ENCODE data around the gene TXNDC2. TPM values are rescaled to one million over a fixed set of nuclear protein-coding genes. Genes with fewer than 3 reads are reported as not detected.

TXNDC2 gene
- total RNA-seq, 3 donors from 2014 or later (not counting 1 experiment from before 2014, with no cell fraction given) = not detected

- H3K27ac Mint-ChIP-seq = peak overlapping the region; percentile 91
- under 1% methylated on average over 77 of the region's 77 CpGs for WGBS (ENCODE audit: insufficient coverage)
- peaks cover 2% of the 10 kb centered on the region for H3K9me3 ChIP-seq (ENCODE audit: control insufficient read depth, insufficient read depth, low read length)
- H3K4me1 ChIP-seq (ENCODE audit: control insufficient read depth, insufficient read depth, low read length) = peaks cover 13% of the 10 kb centered on the region
- peak overlapping the region; percentile 90 for H3K4me3 Mint-ChIP-seq
- no peaks in the 10 kb centered on the region for H3K36me3 Mint-ChIP-seq
- H3K27me3 Mint-ChIP-seq (ENCODE audit: low read depth in 2 of 2) = peaks cover under 1 to 10% of the 10 kb centered on the region in 2 donors
- no peaks in the 10 kb centered on the region for H3K36me3 ChIP-seq (ENCODE audit: control insufficient read depth, insufficient read depth, low read length)
- no peak for TF ChIP-seq CTCF (IDR thresholded peaks at IDR 0.05)
- peaks cover 26 to 27% of the 10 kb centered on the region in 2 donors for H3K4me1 Mint-ChIP-seq
- H3K4me3 ChIP-seq (ENCODE audit: low read length) = peak overlapping the region; percentile 88
- H3K9me3 Mint-ChIP-seq = no peaks in the 10 kb centered on the region
- no peaks in the 10 kb centered on the region for H3K27me3 ChIP-seq (ENCODE audit: control insufficient read depth, insufficient read depth, low read length)
- peak overlapping the region; percentile 96 for H3K27ac ChIP-seq (ENCODE audit: low read length)
- DNase-seq (peak; percentile 74 to 91), ATAC-seq (peak; percentile 20 to 34 (median 23))
- intact Hi-C loops (cut with micrococcal nuclease) = loop anchor here (5.0 to 10.0 kb wide), 6 partner anchors 300 to 1993 kb away; partner anchors contain the start of genes MPPE1, NAPG, NDUFV2 and PPP4R1
These were observed 29.0 kb downstream of the TXNDC2 start for GRCh38 chr18:9914584-9915290.

GRCh38 chr18:9915291-9916076 lies 29.7 kb downstream of the TXNDC2 start:
- Mint-ChIP-seq H3K27ac (peak overlapping the region; percentile 91), H3K27me3 (ENCODE audit: low read depth in 2 of 2) (peaks cover 0 to 3% of the 10 kb centered on the region in 2 donors), H3K4me3 (peak overlapping the region; percentile 90), H3K36me3 (no peaks in the 10 kb centered on the region), H3K4me1 (peaks cover 26 to 27% of the 10 kb centered on the region in 2 donors), H3K9me3 (no peaks in the 10 kb centered on the region)
- 15% methylated on average over 5 of the region's 5 CpGs for WGBS (ENCODE audit: insufficient coverage)
- intact Hi-C loops (cut with micrococcal nuclease) = loop anchor here (10.0 kb wide), 3 partner anchors 301 to 811 kb away; partner anchors contain the start of genes NDUFV2, PPP4R1 and TWSG1
- H3K27ac ChIP-seq (ENCODE audit: low read length) = peak overlapping the region; percentile 89
- ATAC-seq (no peak), DNase-seq (no peak)
- no peaks in the 10 kb centered on the region for H3K27me3 ChIP-seq (ENCODE audit: control insufficient read depth, insufficient read depth, low read length)
- H3K9me3 ChIP-seq (ENCODE audit: control insufficient read depth, insufficient read depth, low read length) = peaks cover 2% of the 10 kb centered on the region
- H3K4me1 ChIP-seq (ENCODE audit: control insufficient read depth, insufficient read depth, low read length) = peaks cover 18% of the 10 kb centered on the region
- no peak for TF ChIP-seq CTCF (IDR thresholded peaks at IDR 0.05)
- no peaks in the 10 kb centered on the region for H3K36me3 ChIP-seq (ENCODE audit: control insufficient read depth, insufficient read depth, low read length)
- H3K4me3 ChIP-seq (ENCODE audit: low read length) = peak overlapping the region; percentile 83

- Mint-ChIP-seq H3K9me3 (no peaks in the 10 kb centered on the region), H3K4me1 (peaks cover 26 to 27% of the 10 kb centered on the region in 2 donors), H3K27me3 (ENCODE audit: low read depth in 2 of 2) (no peaks in the 10 kb centered on the region), H3K36me3 (no peaks in the 10 kb centered on the region), H3K27ac (peak overlapping the region; percentile 91), H3K4me3 (peak overlapping the region; percentile 90)
- no peaks in the 10 kb centered on the region for H3K36me3 ChIP-seq (ENCODE audit: control insufficient read depth, insufficient read depth, low read length)
- no peak for DNase-seq
- no peak overlapping the region for H3K4me3 ChIP-seq (ENCODE audit: low read length)
- H3K4me1 ChIP-seq (ENCODE audit: control insufficient read depth, insufficient read depth, low read length) = peaks cover 21% of the 10 kb centered on the region
- peaks cover 2% of the 10 kb centered on the region for H3K9me3 ChIP-seq (ENCODE audit: control insufficient read depth, insufficient read depth, low read length)
- intact Hi-C loops (cut with micrococcal nuclease) = loop anchor here (10.0 kb wide), 3 partner anchors 301 to 811 kb away; partner anchors contain the start of genes NDUFV2, PPP4R1 and TWSG1
- H3K27ac ChIP-seq (ENCODE audit: low read length) = peak overlapping the region; percentile 22
- no peak for ATAC-seq
- 25% methylated on average over 1 of the region's 2 CpGs for WGBS (ENCODE audit: insufficient coverage)
- no peaks in the 10 kb centered on the region for H3K27me3 ChIP-seq (ENCODE audit: control insufficient read depth, insufficient read depth, low read length)
- TF ChIP-seq CTCF (IDR thresholded peaks at IDR 0.05) = no peak
These were observed 30.4 kb downstream of the TXNDC2 start for GRCh38 chr18:9916077-9916639.
